HG03521 (cell line): ENCODE measurements around the gene NUDT13.

ENCODE experiments used
- ATAC-seq: cut with Tn5 transposase; IDR thresholded peaks from one replicate; pipeline ENCODE4 v1.9.1; 2021; ENCODE audit warnings: mild to moderate bottlenecking, moderate library complexity; ENCODE audit not compliant: unreplicated experiment

The NUDT13 gene

DNA sequence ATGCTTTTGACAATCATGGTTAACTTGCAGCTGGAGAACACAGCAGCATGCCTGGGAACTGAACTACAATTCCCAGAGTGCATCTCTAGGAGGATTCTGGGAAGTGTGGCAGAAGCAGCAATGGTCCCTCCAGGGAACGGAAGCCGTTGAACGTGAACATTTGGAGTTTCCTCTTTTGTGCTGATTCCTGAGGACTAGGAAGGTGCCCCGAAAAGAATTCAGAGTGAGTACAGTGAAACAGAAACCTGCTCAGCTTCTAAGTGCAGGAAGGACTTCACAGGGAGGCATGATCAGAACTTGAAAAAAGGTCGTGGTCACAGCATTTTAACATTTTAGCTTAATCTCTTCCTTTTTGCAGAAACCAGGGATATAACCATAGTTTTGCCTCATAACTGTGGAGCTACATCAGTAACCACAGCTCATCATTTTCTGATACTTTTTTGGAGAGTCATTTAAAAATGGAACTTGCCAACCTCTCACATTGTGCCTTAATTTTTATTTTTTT, at the start of gene NUDT13:
Gene NUDT13 (plus strand): TSS at position 111 of the 505 bp plus-strand sequence. CDS start 3,911 bp downstream, outside the sequence.
- ATAC-seq = no peak

DNA sequence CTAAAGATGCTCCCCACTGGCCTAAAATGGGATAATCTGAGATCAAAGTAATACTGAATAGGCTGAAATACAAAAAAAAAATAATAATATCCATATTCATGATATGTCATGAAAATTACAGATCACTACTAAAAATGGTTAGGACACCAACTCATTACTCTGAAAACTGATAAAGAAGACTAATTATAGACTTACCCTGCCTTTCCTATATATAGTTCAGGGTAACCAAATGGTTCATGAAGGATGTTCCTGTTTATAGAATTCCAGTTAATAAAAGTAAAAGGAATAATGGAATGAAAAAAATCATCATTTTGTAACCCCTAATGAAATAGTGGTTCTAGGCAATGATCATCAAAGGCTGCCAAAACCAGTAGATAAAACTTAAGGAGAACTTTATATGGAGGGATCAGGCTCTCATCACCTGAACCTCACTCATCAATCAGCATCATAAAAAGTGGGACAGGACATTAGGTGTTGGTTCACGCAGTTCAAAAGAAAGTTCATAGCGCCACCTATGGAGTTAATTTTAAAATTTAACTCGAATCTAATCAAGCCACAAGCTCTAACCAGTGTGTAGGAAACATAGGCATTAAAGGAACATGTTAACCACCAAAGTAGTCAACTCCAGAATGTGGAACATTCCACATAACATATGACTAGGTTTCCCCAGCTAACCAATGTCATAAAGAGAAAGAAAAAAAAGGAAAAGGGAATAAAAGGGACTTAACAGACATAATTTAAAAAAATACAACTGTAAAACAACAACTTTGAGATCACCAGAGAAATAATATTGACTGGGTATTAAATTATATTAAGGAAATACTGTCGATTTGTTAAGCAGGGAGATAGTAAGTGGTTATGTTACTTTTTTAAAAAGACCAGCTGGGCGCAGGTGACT, 49.3 kb upstream of the NUDT13 start:
- ATAC-seq = no peak

DNA sequence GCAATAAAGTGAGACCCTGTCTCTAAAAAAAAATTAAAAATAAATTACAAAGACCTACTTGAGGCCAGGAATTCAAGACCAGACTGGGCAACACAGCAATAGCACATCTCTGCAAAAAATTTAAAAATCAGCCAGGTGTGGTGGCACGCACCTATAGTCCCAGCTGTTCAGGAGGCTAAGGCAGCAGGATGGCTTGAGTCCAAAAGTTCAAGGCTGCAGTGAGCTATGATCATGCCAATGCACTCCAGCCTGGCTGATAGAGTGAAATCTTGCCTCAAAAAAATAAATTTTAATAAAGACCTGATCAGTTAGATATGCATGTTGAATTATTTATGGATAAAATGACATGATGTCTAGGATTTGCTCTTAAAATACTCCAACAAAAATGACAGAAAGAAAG, 48.5 kb upstream of the NUDT13 start:
- ATAC-seq = no peak

DNA sequence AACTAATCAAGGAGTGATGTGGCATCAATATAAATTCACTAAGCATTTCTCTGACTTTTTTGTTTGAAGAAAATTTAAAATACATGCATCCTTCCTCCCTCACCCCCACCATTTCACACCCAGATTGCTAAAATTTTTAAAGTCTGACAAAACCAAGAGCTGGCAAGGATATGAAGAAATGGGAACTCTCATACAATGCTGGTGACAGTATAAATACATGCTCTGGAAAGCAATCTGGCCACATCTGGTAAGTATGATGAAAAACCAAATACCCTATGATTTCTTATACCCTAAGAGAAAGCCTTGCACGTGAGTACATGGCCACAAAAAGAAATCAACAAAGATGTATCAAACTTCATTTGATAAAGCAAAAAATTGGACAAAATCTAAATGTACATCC, 44.8 kb upstream of the NUDT13 start:
- no peak for ATAC-seq

DNA sequence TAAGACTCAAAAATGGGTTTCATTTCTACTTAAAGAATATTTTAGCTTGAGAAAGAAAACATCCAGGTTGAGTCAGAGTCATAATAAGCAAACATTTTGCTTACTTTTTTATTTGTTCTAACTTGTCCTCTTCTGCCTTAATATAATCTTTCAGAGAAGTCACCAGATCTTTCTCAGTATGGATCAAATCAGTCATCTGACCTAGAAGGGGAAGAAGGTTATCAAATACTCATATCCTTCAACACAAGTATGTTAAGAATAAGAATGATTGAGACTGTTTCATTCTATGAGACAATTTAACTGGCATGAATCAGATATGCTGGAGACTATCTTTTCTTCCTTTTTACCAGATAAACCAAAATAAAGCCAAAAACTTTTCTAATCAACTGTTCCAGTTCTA, 36.6 kb upstream of the NUDT13 start:
- no peak for ATAC-seq

DNA sequence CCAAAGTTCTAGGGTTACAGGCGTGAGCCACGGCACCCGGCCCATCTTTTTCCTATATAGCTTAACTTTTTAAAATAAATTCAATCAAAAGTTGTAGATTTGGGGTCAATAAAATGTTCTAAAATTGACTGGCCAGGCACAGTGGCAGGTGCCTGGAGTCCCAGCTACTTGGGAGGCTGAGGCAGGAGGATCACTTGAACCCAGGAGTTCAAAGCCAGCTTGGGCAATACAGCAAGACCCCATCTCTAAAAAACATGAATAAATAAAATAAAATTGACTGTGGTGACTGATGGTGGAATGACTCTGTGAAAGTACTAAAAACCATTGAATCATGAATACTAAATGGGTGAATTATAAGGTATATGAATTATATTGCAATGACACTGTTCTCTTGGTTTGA, 34.4 kb upstream of the NUDT13 start:
- no peak for ATAC-seq

DNA sequence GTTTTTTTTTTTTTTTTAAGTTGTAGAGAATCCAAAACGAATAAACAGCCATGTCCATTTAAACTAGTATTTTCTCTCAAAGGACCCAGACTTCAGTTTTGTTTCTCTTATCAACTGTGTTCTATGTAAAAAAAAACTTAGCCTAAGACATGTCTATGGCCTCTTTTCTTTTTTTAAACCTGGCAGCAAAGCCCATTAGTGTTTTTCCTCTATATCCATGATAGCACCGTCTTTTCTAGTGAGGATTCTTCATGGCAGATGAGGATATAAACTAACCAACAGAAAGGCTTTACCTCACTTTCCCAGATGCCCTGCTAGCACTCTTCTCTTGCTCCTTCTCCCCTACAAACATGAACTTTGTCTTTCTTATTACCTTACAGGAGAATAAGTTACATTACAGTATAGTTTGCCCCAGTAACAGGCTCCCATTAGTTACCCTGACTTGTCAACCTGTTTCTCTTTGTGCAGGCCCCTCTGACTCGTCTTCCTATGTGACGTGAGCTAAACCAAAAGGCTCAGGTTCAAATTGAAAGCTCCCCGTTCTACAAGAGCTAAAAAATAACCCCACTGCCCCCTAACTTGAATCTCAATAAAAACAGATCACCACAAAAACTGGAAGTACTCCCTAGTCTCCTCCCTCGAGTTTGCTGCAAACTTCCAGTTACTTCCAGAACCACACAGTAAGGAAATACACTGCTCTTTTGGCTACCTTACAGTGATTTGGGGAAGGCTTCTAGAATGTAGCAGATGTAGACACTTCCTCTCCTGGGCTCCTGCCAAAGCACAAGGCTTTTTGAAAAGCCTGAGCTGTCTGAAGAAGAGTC, 33.7 kb upstream of the NUDT13 start:
- no peak for ATAC-seq

DNA sequence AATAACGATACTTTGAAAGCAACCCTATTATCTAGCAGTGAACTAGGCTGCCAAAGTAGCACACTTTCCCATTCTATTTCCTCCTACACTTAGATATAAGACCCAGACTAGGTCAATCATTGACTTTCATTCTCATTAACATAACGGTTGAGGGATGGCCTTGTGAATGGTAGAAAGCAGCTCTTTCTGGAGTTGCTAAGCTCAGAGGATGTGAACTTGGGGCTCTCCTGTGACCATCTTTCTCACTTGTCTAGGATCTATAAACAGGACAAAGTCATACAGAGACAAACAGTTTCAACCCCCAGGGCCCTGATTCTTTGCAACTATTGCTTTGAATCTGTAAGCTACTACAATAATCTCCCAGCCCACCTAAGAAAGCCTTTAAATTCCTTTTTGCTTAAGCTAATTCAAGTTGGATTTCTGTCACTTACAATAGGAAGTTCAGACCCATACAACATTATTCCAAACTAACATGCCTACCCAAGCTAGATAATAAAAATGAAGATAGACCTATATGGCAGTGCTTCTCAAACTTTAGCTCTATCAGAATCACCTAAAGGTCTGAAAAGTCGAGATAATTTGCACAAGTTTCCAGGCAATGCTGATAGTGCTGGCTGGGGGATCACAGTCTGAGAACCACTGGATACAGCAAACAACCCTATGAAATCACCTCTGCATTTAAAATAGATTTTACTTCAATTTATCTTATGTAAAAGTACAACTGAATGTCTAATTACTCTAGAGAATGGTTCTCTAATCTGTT, 30.3 kb upstream of the NUDT13 start:
- no peak for ATAC-seq

DNA sequence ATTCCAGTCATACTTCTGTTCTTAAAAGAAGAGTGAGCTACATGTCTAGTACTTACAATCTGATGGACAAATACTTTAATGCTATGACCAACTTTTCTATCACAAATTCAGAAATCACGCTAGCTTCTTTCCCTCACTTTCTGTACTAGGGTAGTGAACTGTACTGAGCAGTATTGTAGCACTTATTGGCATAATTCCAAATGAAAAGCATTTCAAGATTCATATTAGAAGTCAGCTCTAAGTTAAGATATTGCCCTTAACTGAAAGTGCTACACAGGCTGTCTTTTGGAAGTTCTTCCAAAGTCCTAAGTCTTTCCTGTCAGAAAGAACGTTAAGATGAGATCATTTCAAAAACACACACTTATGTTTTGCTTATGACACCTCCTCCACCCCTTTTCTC, 27.0 kb upstream of the NUDT13 start:
- ATAC-seq = no peak

DNA sequence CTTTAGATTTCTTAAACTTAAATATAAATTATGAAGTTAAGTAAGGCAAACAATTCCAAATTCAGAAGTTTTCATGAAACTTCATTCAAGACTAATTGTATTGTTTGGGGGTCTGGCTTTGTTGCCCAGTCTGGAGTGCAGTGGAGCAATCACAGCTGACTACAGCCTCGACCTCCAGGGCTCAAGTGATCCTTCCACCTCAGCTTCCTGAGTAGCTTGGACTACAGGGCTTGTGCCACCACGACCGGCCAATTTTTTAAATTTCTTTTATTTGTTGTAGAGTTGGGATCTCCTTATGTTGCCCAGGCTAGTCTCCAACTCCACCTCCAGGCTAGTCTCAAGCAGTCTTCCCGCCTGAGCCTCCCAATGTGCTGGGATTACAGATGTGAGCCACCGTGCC, 26.0 kb upstream of the NUDT13 start:
- no peak for ATAC-seq

DNA sequence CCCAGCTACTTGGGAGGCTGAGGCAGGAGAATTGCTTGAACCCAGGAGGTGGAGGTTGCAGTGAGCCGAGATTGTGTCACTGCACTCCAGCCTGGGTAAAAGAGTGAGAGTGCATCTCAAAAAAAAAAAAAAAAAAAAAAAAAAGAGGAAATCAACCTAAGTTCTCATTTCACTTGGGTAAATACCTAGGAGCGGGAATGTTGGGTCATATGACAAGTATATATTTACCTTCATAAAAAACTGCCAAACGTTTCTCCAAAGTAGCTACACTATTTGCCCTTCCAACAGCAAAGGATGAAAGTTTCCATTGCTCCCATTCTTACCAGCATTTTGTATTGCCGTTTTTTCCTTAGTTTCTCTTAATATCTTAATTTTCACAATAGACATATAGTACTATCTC, 23.4 kb upstream of the NUDT13 start:
- no peak for ATAC-seq

DNA sequence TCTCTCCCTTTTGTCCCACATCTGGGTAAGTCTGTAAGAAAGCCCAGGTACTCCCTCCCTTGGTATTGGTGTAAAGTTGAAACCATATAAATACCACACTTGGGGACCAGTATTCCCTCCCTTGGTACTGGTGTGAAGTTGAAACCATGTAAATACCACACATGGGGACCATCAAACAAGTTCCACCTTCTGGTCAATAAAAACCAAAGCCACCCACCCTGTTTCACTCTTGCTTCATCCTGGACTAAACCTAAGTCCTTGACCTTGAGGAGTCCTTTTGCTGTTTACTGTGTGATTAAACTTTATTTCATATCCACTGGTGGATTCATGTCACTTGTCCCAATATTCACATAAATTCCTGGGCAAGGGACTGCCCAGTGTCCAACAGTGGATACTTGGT, 22.0 kb upstream of the NUDT13 start:
- no peak for ATAC-seq

DNA sequence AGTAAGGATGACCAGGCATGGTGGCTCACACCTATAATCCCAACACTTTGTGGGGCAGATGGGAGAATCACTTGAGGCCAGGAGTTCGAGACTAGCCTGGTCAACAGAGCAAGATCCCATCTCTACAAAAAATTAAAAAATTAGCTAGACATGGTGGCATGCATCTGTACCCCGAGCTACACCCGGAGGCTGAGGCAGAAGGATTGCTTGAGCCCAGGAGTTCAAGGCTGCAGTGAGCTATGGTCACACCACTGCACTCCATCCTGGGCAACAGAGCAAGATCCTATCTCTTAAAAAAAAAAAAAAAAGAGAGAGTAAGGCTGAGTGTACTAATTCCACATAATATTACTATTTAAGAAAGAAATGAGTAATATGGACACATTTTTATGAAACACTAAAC, 17.4 kb upstream of the NUDT13 start:
- ATAC-seq = no peak

DNA sequence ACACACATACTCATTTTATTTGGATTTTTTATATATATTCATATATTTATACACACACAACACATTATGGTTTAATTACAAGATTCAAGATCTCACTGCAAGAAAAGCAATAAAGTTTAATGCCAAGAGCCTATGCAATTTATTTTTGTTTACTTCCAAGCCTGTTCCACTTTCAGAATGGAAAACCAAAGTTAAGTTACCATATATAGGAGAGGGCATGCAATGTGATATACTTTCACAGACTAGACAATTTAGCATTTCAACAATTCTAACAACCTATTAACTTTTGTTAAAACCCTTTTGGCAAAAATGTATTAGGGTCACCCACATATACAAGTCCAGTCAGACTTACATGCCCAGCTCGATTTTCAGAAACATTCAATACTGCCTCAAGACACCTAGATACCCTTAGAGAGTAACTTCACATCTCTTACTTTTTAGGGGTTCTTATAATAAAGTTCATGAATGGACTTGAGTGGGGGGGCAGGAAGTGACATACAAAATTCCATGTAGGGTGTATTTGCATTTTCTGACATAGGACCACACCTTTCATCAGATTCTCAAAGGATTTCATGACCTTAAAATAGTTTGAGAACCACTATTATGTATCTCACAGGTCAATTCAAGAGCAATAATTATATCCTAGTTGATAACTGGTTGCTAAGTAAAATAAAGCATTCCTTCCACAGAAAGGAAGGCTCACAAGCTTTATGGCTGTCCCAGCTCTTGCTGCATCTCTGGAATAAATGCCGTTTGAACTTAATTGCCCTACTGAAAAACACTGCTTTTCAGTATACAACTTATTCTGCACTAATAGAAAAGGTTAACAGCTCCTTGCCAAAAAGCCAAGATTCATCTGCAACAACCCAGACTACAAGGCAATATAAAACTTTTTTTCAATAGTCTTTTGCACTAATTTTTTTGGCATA, 16.1 kb upstream of the NUDT13 start:
- no peak for ATAC-seq

DNA sequence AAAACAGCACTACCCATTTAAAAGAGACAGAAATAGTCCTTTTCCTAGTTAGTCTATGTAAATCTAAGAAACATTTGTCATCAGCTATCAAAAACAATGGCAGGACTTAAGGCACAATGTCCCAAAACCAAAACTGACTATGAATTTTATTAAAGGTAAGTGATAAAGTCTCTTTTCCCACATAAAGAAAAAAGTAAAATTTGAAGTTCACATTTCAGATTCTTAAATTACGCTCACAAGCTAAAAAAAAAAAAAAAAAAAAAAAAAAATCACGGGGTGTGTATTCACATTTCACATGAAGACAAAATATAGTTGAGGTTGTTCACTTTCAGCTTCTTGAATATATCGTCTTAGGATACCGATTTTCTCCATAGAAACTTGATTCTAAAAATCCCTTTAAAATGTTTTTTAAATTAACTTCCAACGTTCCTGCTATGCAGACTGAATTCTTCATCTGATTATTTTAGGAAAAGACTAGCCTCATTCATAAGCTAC, 15.2 kb upstream of the NUDT13 start:
- ATAC-seq = no peak

DNA sequence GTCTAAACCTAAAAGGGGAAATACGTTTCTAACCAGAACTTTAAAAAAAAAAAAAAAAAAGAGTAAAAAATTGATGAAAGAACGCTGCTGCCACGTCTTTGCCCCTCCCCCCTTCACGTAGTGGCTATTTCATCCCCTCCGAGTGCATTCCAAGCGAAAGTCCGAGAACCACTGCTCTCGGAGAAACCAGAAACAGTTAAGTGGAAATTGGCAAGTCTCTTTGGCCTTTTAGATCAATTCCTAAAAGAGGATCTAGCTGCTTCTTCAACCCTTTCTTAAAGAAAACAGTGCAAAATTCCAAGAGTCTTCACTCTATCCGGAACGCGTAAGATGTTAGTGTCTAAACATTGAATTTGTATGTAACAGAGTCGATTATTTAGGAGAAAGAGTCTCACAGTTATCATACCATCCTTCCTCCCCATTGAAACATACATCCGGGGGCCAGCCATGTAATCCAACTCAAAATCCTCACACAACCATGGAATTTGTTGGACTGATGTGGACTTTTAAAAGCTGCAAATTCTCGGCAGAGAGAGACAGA, 14.7 kb upstream of the NUDT13 start:
- ATAC-seq = no peak

DNA sequence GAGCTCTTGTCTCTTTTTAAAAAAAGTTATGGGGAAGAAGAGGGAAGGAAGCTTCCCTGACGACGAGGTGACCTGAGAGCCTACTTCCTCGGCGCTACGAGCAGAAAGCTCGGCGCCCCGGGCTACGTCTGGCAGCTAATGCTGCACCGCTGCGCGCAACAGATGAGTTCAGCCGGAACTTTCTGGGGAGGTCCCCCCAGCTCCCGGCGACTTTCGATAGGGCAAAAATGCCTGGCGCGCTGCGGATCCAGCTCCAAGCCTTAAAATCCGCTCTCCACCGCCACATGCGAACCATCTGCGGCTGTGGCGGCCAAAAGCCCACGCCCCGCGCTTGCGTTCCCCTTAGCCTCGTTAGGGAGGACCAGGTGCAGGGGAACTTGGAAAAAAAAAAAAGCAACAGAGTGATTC, 14.2 kb upstream of the NUDT13 start:
- ATAC-seq = no peak

DNA sequence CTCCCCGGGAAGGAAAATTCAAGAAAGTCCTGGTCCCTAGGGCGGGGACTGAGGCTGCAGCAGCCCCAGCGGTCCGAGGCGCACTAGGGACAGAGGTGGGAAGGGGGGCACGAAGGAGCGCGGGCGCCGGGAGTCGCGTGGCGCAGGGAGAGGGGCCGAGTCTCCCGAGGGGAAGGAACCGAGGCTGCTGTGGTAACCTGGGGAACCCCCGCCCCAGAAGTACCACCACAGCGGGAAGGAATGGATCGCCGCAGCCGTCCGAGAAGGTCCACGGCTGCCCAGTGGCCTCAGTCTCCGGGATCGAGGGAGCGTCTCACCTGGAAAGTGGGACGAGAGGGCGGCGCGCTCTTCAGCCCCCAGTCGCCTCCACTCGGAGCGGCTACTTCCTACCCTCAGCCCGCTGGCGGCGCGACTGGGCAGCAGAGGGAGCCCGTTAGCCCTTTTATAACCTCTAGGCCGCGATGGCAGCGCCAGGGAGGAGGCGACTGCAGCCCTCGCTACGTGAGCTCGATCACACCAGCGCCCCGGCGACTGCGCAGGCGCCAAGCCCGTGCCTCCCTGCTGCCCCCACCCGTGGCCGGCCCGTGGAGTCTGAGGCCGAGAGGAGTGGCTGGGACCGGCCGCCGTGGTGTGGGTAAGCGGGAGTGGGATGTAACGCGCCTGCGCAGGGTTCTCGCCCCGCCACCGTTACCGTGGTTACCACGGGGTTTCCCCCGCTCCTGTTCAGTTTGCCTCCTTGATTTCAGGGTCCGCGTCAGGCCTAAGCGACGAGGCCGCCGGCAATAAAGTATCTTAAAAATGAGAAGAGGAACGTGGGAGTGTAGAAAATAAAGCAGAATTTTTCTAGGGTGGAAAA, 13.6 kb upstream of the NUDT13 start, which contains the start of gene P4HA1:
Gene P4HA1 (minus strand): TSS at position 418 of the 856 bp plus-strand sequence. CDS start 21,983 bp downstream, outside the sequence.
- peak; percentile 89 for ATAC-seq

DNA sequence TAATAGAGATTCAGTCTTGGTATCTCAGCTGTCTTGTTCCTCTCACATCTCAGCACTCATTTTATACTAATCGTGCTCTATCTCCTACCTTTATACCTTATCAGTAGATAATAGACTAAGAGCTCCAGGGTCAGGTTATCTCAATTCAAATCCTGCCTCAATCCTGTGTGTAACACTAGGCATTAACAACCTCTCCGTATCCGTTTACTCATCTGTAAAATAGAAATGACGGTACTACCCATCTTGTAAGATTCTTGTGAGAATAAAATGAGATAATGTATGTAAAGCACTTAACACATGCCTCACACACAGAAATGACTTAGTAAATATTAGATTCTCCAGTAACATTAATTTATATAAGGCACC, 13.0 kb upstream of the NUDT13 start:
- ATAC-seq = no peak
